Transverse colon (tissue), 4 donors: Measurements from ENCODE around the gene ANO7.

ENCODE experiments used
- POLR2AphosphoS5 ChIP-seq, 3 donors: sonication (generic); formaldehyde crosslinking; IDR thresholded peaks; one replicate each; pipeline ENCODE4 v1.6.1; 2016; ENCODE audit warnings: antibody characterized with exemption in 3 of 3
- TF ChIP-seq, protein P1 (sequence below), 5 experiments: fragments of 200-600 bp in 3 of 5; fragments of 450-650 bp in 2 of 5; sonication (generic) in 3 of 5; IDR thresholded peaks; 1 replicate in 2 of 5; 2 replicates in 3 of 5; pipeline ENCODE4 v1.5.1; 2016 to 2017; ENCODE audit warnings: antibody characterized with exemption in 5 of 5, inconsistent platforms in 3 of 5, mild to moderate bottlenecking in 2 of 5, moderate library complexity in 1 of 5

DNA sequence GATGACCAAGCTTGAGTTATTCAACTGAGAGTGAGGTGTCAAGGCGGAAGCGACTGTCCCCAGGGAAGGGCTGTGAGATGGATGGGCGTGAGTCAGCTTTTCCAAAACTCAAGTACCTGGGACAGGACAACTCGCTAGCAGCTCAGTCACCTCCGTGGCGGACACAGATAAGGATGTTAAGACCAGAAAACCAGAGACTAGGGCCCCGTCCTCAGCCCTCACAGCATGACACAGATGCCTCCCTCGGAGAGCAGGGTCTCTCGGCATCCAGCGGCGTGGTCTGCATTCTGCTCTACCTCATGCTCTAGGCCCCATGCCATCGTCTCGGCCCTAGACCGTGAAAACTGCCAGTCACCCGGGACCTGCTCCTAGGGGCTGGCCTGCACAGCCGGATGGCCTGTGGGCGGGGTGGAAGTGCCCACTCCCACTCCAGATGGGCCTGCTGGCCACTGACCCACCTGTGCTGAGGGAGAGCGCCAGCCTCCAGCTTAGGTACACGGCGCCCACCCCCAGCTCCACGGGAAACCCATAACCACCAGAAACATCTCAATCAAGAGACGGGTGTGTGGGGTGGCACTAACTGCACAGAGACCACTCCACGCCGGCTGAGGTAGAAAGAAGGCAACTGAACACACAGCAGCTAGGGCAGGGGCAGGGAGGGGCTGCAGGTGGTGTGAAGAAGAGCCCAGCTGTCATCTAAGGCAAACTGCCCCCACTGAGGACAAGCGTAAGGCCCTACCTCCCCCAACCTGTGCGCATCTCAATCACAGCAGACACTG, 39.8 kb downstream of the ANO7 start:
- TF ChIP-seq, protein P1, sequence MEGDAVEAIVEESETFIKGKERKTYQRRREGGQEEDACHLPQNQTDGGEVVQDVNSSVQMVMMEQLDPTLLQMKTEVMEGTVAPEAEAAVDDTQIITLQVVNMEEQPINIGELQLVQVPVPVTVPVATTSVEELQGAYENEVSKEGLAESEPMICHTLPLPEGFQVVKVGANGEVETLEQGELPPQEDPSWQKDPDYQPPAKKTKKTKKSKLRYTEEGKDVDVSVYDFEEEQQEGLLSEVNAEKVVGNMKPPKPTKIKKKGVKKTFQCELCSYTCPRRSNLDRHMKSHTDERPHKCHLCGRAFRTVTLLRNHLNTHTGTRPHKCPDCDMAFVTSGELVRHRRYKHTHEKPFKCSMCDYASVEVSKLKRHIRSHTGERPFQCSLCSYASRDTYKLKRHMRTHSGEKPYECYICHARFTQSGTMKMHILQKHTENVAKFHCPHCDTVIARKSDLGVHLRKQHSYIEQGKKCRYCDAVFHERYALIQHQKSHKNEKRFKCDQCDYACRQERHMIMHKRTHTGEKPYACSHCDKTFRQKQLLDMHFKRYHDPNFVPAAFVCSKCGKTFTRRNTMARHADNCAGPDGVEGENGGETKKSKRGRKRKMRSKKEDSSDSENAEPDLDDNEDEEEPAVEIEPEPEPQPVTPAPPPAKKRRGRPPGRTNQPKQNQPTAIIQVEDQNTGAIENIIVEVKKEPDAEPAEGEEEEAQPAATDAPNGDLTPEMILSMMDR (IDR thresholded peaks at IDR 0.05): no peak
- no peak for TF ChIP-seq POLR2AphosphoS5 (IDR thresholded peaks at IDR 0.05)
